HepG2 (cell line): ENCODE results near the gene P2RY6. TPM values are rescaled to one million over a fixed set of nuclear protein-coding genes. Genes with fewer than 3 reads are reported as not detected.

ENCODE experiments used
- FOXJ3 ChIP-seq: sonication (generic); formaldehyde crosslinking; IDR thresholded peaks from 2 replicates; pipeline ENCODE4 v1.4.0; 2020; ENCODE audit warnings: missing genetic modification reagents, mild to moderate bottlenecking, borderline replicate concordance
- GMEB1 ChIP-seq: sonication (generic); formaldehyde crosslinking; IDR thresholded peaks from 2 replicates; pipeline ENCODE4 v1.5.1; 2020; ENCODE audit warnings: missing genetic modification reagents, mild to moderate bottlenecking, borderline replicate concordance
- HNRNPUL1 ChIP-seq: fragments of 200-400 bp; formaldehyde crosslinking; IDR thresholded peaks from 2 replicates; pipeline ENCODE4 v1.6.1; 2017; ENCODE audit warnings: low read depth, mild to moderate bottlenecking, low read length, moderate library complexity
- IKZF5 ChIP-seq: IDR thresholded peaks from 2 replicates; pipeline ENCODE4 v1.6.1; 2018; ENCODE audit warnings: missing genetic modification reagents, mild to moderate bottlenecking, missing compliant biosample characterization
- SOX13 ChIP-seq, 3 experiments: fragments of 450-650 bp in 1 of 3; sonication (generic) in 1 of 3; formaldehyde crosslinking in 1 of 3; IDR thresholded peaks in 2 of 3; conservative IDR thresholded peaks in 1 of 3; 2 replicates each; pipeline versions ENCODE4 v1.5.0 to v1.6.1; 2016 to 2020; ENCODE audit warnings: antibody characterized with exemption in 1 of 3, mild to moderate bottlenecking in 1 of 3, missing compliant biosample characterization in 1 of 3, missing genetic modification reagents in 1 of 3, moderate library complexity in 1 of 3
- ZNF282 ChIP-seq: fragments of 450-650 bp; IDR thresholded peaks from 2 replicates; pipeline ENCODE4 v1.6.1; 2018; ENCODE audit not compliant: partially characterized antibody
- ZNF318 ChIP-seq: sonication (generic); formaldehyde crosslinking; IDR thresholded peaks from 2 replicates; pipeline ENCODE4 v1.4.0; 2020; ENCODE audit warnings: mild to moderate bottlenecking, missing genetic modification reagents
- polyA plus RNA-seq, 8 experiments: library from polyadenylated mRNA; depleted of rRNA in 3 of 8; stranded (reverse) in 7 of 8; unstranded in 1 of 8; fragments of >200 nt; fragmentation: Illumina TruSeq in 4 of 8; extraction: Trizol in 4 of 8; gene quantifications; 2 replicates each; pipeline versions ENCODE4 v1.2.1 to v1.2.3, GENCODE V29; 2011 to 2016; ENCODE audit warnings: low read depth in 4 of 8, missing spikeins in 1 of 8, mixed read lengths in 1 of 8; ENCODE audit not compliant: insufficient read depth in 1 of 8
- total RNA-seq, 5 experiments: library from RNA; depleted of rRNA; stranded (reverse); fragments of >200 nt; fragmentation: Illumina TruSeq; extraction: Trizol; gene quantifications; 2 replicates each; pipeline ENCODE4 v1.2.3, GENCODE V29; 2016; ENCODE audit warnings: low read depth in 1 of 5

Gene P2RY6
- total and polyA plus RNA-seq, 2 of the 13 experiments (the other 11 are each of a cell fraction or from before 2014, with no cell fraction given): 0.09 to 0.29 TPM

- TF ChIP-seq ZNF318 (CRISPR knock-in tag) (no peak), HNRNPUL1 (no peak), ZNF282 (no peak), FOXJ3 (no peak), IKZF5 (no peak), SOX13 (IDR thresholded peaks at IDR 0.05) (no peak), SOX13 (CRISPR knock-in tag; conservative IDR thresholded peaks at IDR 0.05 in 1 of 2, IDR thresholded peaks at IDR 0.05 in 1 of 2) (no peak), GMEB1 (CRISPR knock-in tag) (no peak)
Observed at GRCh38 chr11:73235236-73235786, 36.8 kb upstream of the P2RY6 start (continued).
